Measurements from ENCODE around the gene KCTD19.

Gene KCTD19

DNA sequence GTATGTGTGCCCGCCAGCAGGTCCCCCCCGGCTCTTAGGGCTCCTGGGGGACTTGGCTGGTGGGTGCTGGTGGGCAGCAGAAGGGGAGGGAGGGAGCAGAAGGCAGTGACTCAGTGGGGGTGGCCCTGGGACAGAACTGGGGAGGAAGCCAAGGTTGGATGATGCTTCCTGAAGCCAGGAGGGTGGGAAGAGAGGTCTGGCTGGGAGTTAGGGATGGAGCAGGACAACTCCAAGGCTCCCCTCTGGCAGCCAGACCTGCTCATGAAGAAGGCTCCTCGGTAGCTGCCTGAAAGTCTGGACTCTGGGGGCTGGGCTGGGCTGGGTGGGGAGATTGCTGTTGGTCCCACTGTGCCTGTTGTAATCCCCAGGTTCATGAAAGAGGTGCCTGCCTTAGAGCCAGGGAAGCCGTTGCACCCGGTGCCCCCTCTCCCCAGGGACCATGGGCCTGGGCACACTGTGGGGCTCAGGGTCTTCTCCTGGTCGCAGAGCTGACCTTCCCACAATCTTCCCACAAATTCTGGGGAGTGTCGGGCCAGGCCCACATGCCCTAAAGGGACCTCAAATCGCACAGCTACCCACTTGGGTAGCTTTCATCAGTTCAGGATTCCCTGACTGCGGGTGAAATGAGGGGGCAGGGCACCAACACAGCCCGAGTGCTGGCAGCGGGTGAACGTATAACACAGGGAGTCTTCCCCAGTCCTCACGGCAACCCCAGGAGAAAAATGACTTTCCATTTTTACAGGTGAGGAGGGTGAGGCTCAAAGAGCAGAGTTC lies 48.4 kb downstream of the KCTD19 start:
- POLR2A ChIA-PET = interaction anchor here (0.6 to 1.3 kb wide), 4 partner anchors 10 to 60 kb away, joined by 3 read pairs; partner anchors contain the start of gene TMEM208
- TF ChIP-seq PKNOX1 (IDR thresholded peaks at IDR 0.05) = no peak
- no peak for TF ChIP-seq SUZ12 (IDR thresholded peaks at IDR 0.05)
- TF ChIP-seq ARNT (IDR thresholded peaks at IDR 0.05) = no peak
- TF ChIP-seq HDGF (IDR thresholded peaks at IDR 0.05; ENCODE audit: borderline replicate concordance) = no peak
- no peak for TF ChIP-seq BHLHE40 (IDR thresholded peaks at IDR 0.05; ENCODE audit: borderline replicate concordance)
- no peak for TF ChIP-seq FOXA1 (IDR thresholded peaks at IDR 0.05)
- no peak for TF ChIP-seq L3MBTL2 (conservative IDR thresholded peaks at IDR 0.05)
- no peak for TF ChIP-seq ELF4 (IDR thresholded peaks at IDR 0.05)
- no peak for TF ChIP-seq CTBP1 (IDR thresholded peaks at IDR 0.05; ENCODE audit: borderline replicate concordance)
- no peak for TF ChIP-seq TARDBP (IDR thresholded peaks at IDR 0.05)
- TF ChIP-seq FOXK2 (IDR thresholded peaks at IDR 0.05) = no peak
- TF ChIP-seq LEF1 (IDR thresholded peaks at IDR 0.05; ENCODE audit: borderline replicate concordance) = no peak
- no peak for TF ChIP-seq FOXM1 (IDR thresholded peaks at IDR 0.05; ENCODE audit: borderline replicate concordance)
- no peak for TF ChIP-seq NFRKB (IDR thresholded peaks at IDR 0.05)
- TF ChIP-seq ZNF384 (IDR thresholded peaks at IDR 0.05) = no peak
- TF ChIP-seq SP1 (IDR thresholded peaks at IDR 0.05) = no peak
- CTCF ChIA-PET = interaction anchor here (0.9 to 1.5 kb wide), 5 partner anchors 13 to 139 kb away, joined by 3 to 5 read pairs (median 4); partner anchors contain the start of genes KCTD19, LRRC36 and ZDHHC1
- no peak for DNase-seq (ENCODE audit: extremely low spot score)

- no peak for TF ChIP-seq FOXA1 (IDR thresholded peaks at IDR 0.05)
- TF ChIP-seq HDGF (IDR thresholded peaks at IDR 0.05; ENCODE audit: borderline replicate concordance) = no peak
- no peak for TF ChIP-seq SUZ12 (IDR thresholded peaks at IDR 0.05)
- TF ChIP-seq ELF4 (IDR thresholded peaks at IDR 0.05) = no peak
- no peak for TF ChIP-seq ZNF384 (IDR thresholded peaks at IDR 0.05)
- no peak for TF ChIP-seq SP1 (IDR thresholded peaks at IDR 0.05)
- no peak for TF ChIP-seq L3MBTL2 (conservative IDR thresholded peaks at IDR 0.05)
- no peak for TF ChIP-seq BHLHE40 (IDR thresholded peaks at IDR 0.05; ENCODE audit: borderline replicate concordance)
- no peak for TF ChIP-seq LEF1 (IDR thresholded peaks at IDR 0.05; ENCODE audit: borderline replicate concordance)
- no peak for TF ChIP-seq PKNOX1 (IDR thresholded peaks at IDR 0.05)
- TF ChIP-seq CTBP1 (IDR thresholded peaks at IDR 0.05; ENCODE audit: borderline replicate concordance) = no peak
- TF ChIP-seq NFRKB (IDR thresholded peaks at IDR 0.05) = no peak
- no peak for TF ChIP-seq ARNT (IDR thresholded peaks at IDR 0.05)
- ChIA-PET CTCF (interaction anchor here (1.5 kb wide), 1 partner anchor 17 kb away, joined by 4 read pairs; no protein-coding TSS in a partner anchor), POLR2A (interaction anchor here (1.2 kb wide), 1 partner anchor 9 kb away, joined by 3 read pairs; no protein-coding TSS in a partner anchor)
- no peak for DNase-seq (ENCODE audit: extremely low spot score)
Observed at GRCh38 chr16:67277294-67277998, 49.1 kb downstream of the KCTD19 start.

DNA sequence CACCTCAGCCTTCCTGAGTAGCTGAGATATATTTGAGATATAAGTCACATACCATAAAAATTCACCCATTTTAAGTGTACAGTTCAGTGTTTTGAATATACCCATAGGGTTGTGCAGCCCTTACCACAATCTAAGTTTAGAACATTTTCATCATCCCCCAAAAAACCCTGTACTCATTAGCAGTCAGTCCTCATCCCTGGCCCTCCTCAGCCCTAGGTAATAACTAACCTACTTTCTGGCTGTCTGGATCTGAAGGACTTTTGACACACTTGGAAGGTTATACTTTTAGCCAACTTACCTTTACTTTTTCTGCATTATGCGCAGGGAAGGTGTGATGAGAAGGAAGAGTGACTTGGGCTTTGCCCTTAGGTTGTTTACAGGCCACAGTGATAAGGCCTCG lies 51.2 kb downstream of the KCTD19 start:
- POLR2A ChIA-PET = no interaction called here
- TF ChIP-seq SUZ12 (IDR thresholded peaks at IDR 0.05) = no peak
- no peak for TF ChIP-seq TARDBP (IDR thresholded peaks at IDR 0.05)
- no peak for TF ChIP-seq L3MBTL2 (conservative IDR thresholded peaks at IDR 0.05)
- TF ChIP-seq LEF1 (IDR thresholded peaks at IDR 0.05; ENCODE audit: borderline replicate concordance) = no peak
- no peak for TF ChIP-seq ZNF384 (IDR thresholded peaks at IDR 0.05)
- no peak for TF ChIP-seq ARNT (IDR thresholded peaks at IDR 0.05)
- no peak for TF ChIP-seq BHLHE40 (IDR thresholded peaks at IDR 0.05; ENCODE audit: borderline replicate concordance)
- no peak for TF ChIP-seq PKNOX1 (IDR thresholded peaks at IDR 0.05)
- no peak for TF ChIP-seq ELF4 (IDR thresholded peaks at IDR 0.05)
- no peak for TF ChIP-seq NFRKB (IDR thresholded peaks at IDR 0.05)
- no peak for TF ChIP-seq FOXA1 (IDR thresholded peaks at IDR 0.05)
- TF ChIP-seq FOXM1 (IDR thresholded peaks at IDR 0.05; ENCODE audit: borderline replicate concordance) = no peak
- TF ChIP-seq CTBP1 (IDR thresholded peaks at IDR 0.05; ENCODE audit: borderline replicate concordance) = no peak
- TF ChIP-seq HDGF (IDR thresholded peaks at IDR 0.05; ENCODE audit: borderline replicate concordance) = no peak
- TF ChIP-seq SP1 (IDR thresholded peaks at IDR 0.05) = no peak
- no peak for TF ChIP-seq FOXK2 (IDR thresholded peaks at IDR 0.05)
- DNase-seq (ENCODE audit: extremely low spot score) = no peak
- CTCF ChIA-PET = no interaction called here

DNA sequence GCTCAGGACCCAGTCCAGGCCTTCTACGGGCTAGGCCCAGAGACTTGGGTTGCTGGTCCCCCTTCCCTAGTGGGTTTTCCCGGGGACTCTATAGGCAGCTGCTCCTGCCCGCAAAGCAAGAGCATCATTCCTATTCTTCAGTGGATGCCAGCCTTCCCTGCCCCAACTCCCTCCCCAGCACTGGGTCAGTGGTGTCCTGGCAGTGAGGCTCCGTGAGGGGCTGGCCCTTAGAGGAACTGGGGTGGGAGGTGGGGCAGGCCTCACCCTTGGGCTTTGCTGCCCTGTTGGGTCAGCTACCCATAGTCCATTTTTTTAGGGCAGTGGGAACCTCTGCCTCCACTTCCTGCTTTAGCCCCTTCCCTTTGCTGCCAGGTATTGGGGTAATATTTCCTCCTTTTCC lies 55.1 kb downstream of the KCTD19 start:
- CTCF ChIA-PET = interaction anchor here (0.8 kb wide), 1 partner anchor 11 kb away, joined by 3 read pairs; no protein-coding TSS in a partner anchor
- POLR2A ChIA-PET = interaction anchor here (1.1 kb wide), 1 partner anchor 12 kb away, joined by 3 read pairs; no protein-coding TSS in a partner anchor
- DNase-seq (ENCODE audit: extremely low spot score) = no peak
- TF ChIP-seq BHLHE40 (IDR thresholded peaks at IDR 0.05; ENCODE audit: borderline replicate concordance) (no peak), TARDBP (IDR thresholded peaks at IDR 0.05) (no peak), FOXK2 (IDR thresholded peaks at IDR 0.05) (no peak), NFRKB (IDR thresholded peaks at IDR 0.05) (no peak), ARNT (IDR thresholded peaks at IDR 0.05) (no peak), CTBP1 (IDR thresholded peaks at IDR 0.05; ENCODE audit: borderline replicate concordance) (no peak), FOXA1 (IDR thresholded peaks at IDR 0.05) (no peak), SUZ12 (IDR thresholded peaks at IDR 0.05) (no peak), FOXM1 (IDR thresholded peaks at IDR 0.05; ENCODE audit: borderline replicate concordance) (no peak), ZNF384 (IDR thresholded peaks at IDR 0.05) (no peak)

GRCh38 chr16:67270931-67271338 lies 55.6 kb downstream of the KCTD19 start:
- POLR2A ChIA-PET = interaction anchor here (1.1 kb wide), 1 partner anchor 11 kb away, joined by 3 read pairs; no protein-coding TSS in a partner anchor

More at GRCh38 chr16:67270931-67271338, 55.6 kb downstream of the KCTD19 start:
- CTCF ChIA-PET = interaction anchor here (0.8 kb wide), 1 partner anchor 10 kb away, joined by 3 read pairs; no protein-coding TSS in a partner anchor
- DNase-seq (ENCODE audit: extremely low spot score) = no peak
- TF ChIP-seq FOXM1 (IDR thresholded peaks at IDR 0.05; ENCODE audit: borderline replicate concordance) (no peak), L3MBTL2 (conservative IDR thresholded peaks at IDR 0.05) (no peak), FOXK2 (IDR thresholded peaks at IDR 0.05) (no peak), CTBP1 (IDR thresholded peaks at IDR 0.05; ENCODE audit: borderline replicate concordance) (no peak), HDGF (IDR thresholded peaks at IDR 0.05; ENCODE audit: borderline replicate concordance) (no peak), ARNT (IDR thresholded peaks at IDR 0.05) (no peak), LEF1 (IDR thresholded peaks at IDR 0.05; ENCODE audit: borderline replicate concordance) (no peak), SUZ12 (IDR thresholded peaks at IDR 0.05) (no peak), PKNOX1 (IDR thresholded peaks at IDR 0.05) (no peak), BHLHE40 (IDR thresholded peaks at IDR 0.05; ENCODE audit: borderline replicate concordance) (no peak), ZNF384 (IDR thresholded peaks at IDR 0.05) (no peak), FOXA1 (IDR thresholded peaks at IDR 0.05) (no peak), ELF4 (IDR thresholded peaks at IDR 0.05) (no peak)

All from HEK293T (cell line).